ENCODE results near the gene PRUNE1. TPM values are rescaled to one million over a fixed set of nuclear protein-coding genes. Genes with fewer than 3 reads are reported as not detected.

Gene PRUNE1
- polyA plus RNA-seq, 2 of the 4 experiments (the other 2 are of a cell fraction), result 11.9 to 27.5 TPM

DNA sequence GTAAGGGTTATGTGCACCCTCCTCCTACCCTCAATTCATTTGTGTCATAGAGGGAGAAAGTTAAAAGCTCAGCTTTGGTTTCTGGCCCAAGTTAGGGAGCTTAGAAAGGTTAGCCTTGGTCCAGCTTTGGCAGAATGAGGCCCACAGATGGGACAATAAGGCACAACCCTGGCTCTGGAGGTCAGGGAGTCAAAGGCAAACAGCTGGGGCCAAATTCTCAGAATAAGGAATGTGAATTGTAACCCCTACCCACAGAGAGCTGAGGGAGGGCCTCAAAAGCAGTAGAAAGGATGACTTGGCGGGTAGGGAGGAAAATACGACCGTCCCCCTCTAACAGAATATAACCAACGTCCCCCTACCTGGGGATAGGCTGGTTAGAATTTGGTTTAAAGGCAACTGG is 42.6 kb upstream of the PRUNE1 start:
- Histone ChIP-seq H3K4me2 (no peak overlapping the region), H3K27ac (no peak overlapping the region), H3K4me3 (no peak overlapping the region), H3K4me1 (peaks cover 14% of the 10 kb centered on the region), H3K9me3 (no peaks in the 10 kb centered on the region)
- CTCF ChIA-PET, result interaction anchor here (0.8 to 4.8 kb wide), 7 partner anchors 9 to 41 kb away, joined by 3 to 44 read pairs (median 5); partner anchors contain the start of genes ANXA9, CERS2 and MINDY1
- FAIRE-seq (no peak), ATAC-seq (no peak), DNase-seq (ENCODE audit: low read depth in 1 of 2, low spot score in 1 of 2) (no peak)
- 92% methylated on average over 4 of the region's 4 CpGs for WGBS (ENCODE audit: missing lambda C conversion rate)
- TF ChIP-seq CBX8 (IDR thresholded peaks at IDR 0.05) (no peak), NR3C1 (IDR thresholded peaks at IDR 0.05) (no peak), RFX5 (IDR thresholded peaks at IDR 0.05) (no peak)
- TF ChIP-seq, protein P1, sequence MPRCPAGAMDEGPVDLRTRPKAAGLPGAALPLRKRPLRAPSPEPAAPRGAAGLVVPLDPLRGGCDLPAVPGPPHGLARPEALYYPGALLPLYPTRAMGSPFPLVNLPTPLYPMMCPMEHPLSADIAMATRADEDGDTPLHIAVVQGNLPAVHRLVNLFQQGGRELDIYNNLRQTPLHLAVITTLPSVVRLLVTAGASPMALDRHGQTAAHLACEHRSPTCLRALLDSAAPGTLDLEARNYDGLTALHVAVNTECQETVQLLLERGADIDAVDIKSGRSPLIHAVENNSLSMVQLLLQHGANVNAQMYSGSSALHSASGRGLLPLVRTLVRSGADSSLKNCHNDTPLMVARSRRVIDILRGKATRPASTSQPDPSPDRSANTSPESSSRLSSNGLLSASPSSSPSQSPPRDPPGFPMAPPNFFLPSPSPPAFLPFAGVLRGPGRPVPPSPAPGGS (IDR thresholded peaks at IDR 0.05), result no peak
- POLR2A ChIA-PET, result interaction anchor here (0.5 to 1.1 kb wide), 2 partner anchors 8 to 79 kb away, joined by 3 to 7 read pairs; no protein-coding TSS in a partner anchor

DNA sequence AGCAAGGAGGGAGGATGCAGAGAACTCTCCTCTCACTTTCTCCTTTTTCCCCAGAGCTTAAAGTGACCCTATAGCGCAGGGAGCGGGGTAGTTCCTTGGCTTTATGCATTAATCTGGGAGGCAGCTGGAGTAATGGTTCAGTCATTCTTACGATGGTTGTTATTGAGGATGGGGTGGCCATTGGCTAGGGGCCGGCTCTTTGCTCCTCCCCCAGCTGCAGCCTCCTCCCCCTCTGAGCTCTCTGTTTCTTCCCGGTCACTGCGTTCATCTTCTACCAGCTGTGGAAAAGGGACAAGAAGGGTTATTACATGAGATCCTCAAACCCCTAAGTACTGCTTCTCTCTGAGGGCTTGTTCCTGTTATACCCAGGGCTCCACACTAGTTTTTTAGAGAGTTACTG is 42.2 kb upstream of the PRUNE1 start:
- ATAC-seq, result no peak
- DNase-seq (ENCODE audit: low read depth in 1 of 2, low spot score in 1 of 2), result no peak
- no peak overlapping the region for H3K27ac ChIP-seq
- no peak overlapping the region for H3K4me3 ChIP-seq
- ChIA-PET POLR2A (interaction anchor here (1.1 kb wide), 1 partner anchor 8 kb away, joined by 3 read pairs; no protein-coding TSS in a partner anchor), CTCF (interaction anchor here (0.8 to 4.8 kb wide), 7 partner anchors 8 to 40 kb away, joined by 3 to 44 read pairs (median 5); partner anchors contain the start of genes ANXA9, CERS2 and MINDY1)
- WGBS (ENCODE audit: missing lambda C conversion rate), result 77% methylated on average over 6 of the region's 6 CpGs
- H3K9me3 ChIP-seq, result no peaks in the 10 kb centered on the region
- no peak for TF ChIP-seq FOSL2 (IDR thresholded peaks at IDR 0.05)
- TF ChIP-seq FOSL2 (CRISPR knock-in tag; IDR thresholded peaks at IDR 0.05), result no peak
- no peak for TF ChIP-seq MYC (IDR thresholded peaks at IDR 0.05; ENCODE audit: borderline replicate concordance, low read length)
- no peak for TF ChIP-seq RAD21 (conservative IDR thresholded peaks at IDR 0.05 in 1 of 2, IDR thresholded peaks at IDR 0.05 in 1 of 2)
- no peak for TF ChIP-seq EP300 (IDR thresholded peaks at IDR 0.05)
- no peak for TF ChIP-seq ZC3H11A (IDR thresholded peaks at IDR 0.05)
- TF ChIP-seq HOXB13 (CRISPR knock-in tag; IDR thresholded peaks at IDR 0.05; ENCODE audit: low read depth), result no peak
- TF ChIP-seq JUN (IDR thresholded peaks at IDR 0.05), result no peak
- TF ChIP-seq, protein P2, sequence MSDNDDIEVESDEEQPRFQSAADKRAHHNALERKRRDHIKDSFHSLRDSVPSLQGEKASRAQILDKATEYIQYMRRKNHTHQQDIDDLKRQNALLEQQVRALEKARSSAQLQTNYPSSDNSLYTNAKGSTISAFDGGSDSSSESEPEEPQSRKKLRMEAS (IDR thresholded peaks at IDR 0.05), result no peak
- TF ChIP-seq BHLHE40 (IDR thresholded peaks at IDR 0.05; ENCODE audit: low read depth, low read length), result no peak
- no peak for TF ChIP-seq HDAC2 (IDR thresholded peaks at IDR 0.05)
- no peak for TF ChIP-seq ZNF302 (CRISPR knock-in tag; IDR thresholded peaks at IDR 0.05)
- no peak for TF ChIP-seq SMC3 (IDR thresholded peaks at IDR 0.05)
- no peak for TF ChIP-seq ZFP36 (IDR thresholded peaks at IDR 0.05; ENCODE audit: borderline replicate concordance, partially characterized antibody)
- no peak for FAIRE-seq
- H3K4me1 ChIP-seq, result peaks cover 18% of the 10 kb centered on the region
- no peak overlapping the region for H3K4me2 ChIP-seq

DNA sequence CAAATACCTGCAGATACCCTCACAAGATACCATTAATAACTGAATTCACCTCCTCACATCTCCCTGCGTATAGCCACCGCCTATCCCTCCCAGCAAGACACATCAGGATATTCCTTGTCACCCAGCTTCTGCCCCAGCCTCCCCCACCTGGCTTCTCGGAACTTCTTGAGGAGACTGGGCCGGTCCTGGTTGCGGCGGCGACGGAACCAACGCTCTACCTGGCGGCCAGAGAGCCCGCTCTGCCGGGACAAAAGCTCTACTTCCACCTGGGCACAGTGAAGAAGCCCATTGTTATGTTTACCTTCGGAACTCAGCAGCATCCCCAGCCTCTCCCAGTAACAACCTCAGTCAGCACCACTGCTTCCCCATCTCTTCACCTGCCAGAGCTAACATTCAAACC is 40.3 kb upstream of the PRUNE1 start:
- ChIA-PET CTCF (interaction anchor here (1.1 to 4.8 kb wide), 3 partner anchors 9 to 38 kb away, joined by 3 to 44 read pairs (median 10); partner anchors contain the start of genes ANXA9 and MINDY1), POLR2A (no interaction called here)
- no peak overlapping the region for H3K4me3 ChIP-seq
- DNase-seq (ENCODE audit: low read depth in 1 of 2, low spot score in 1 of 2), result no peak
- ATAC-seq, result no peak
- H3K4me1 ChIP-seq, result peaks cover 37% of the 10 kb centered on the region
- H3K4me2 ChIP-seq, result no peak overlapping the region
- TF ChIP-seq FOSL2 (IDR thresholded peaks at IDR 0.05) (no peak), FOSL2 (CRISPR knock-in tag; IDR thresholded peaks at IDR 0.05) (no peak), POLR2A (IDR thresholded peaks at IDR 0.05; ENCODE audit: low read length) (no peak), PBX3 (IDR thresholded peaks at IDR 0.05) (no peak), KDM5A (IDR thresholded peaks at IDR 0.05) (no peak), TP53 (CRISPR knock-in tag; IDR thresholded peaks at IDR 0.05) (no peak), CHD2 (IDR thresholded peaks at IDR 0.05; ENCODE audit: low read length, partially characterized antibody) (no peak), CEBPB (IDR thresholded peaks at IDR 0.05) (no peak)
- TF ChIP-seq, protein P3, sequence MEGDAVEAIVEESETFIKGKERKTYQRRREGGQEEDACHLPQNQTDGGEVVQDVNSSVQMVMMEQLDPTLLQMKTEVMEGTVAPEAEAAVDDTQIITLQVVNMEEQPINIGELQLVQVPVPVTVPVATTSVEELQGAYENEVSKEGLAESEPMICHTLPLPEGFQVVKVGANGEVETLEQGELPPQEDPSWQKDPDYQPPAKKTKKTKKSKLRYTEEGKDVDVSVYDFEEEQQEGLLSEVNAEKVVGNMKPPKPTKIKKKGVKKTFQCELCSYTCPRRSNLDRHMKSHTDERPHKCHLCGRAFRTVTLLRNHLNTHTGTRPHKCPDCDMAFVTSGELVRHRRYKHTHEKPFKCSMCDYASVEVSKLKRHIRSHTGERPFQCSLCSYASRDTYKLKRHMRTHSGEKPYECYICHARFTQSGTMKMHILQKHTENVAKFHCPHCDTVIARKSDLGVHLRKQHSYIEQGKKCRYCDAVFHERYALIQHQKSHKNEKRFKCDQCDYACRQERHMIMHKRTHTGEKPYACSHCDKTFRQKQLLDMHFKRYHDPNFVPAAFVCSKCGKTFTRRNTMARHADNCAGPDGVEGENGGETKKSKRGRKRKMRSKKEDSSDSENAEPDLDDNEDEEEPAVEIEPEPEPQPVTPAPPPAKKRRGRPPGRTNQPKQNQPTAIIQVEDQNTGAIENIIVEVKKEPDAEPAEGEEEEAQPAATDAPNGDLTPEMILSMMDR (IDR thresholded peaks at IDR 0.05), result no peak
- TF ChIP-seq, protein P4, sequence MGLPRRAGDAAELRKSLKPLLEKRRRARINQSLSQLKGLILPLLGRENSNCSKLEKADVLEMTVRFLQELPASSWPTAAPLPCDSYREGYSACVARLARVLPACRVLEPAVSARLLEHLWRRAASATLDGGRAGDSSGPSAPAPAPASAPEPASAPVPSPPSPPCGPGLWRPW (IDR thresholded peaks at IDR 0.05), result no peak
- TF ChIP-seq, protein P2 (IDR thresholded peaks at IDR 0.05), result no peak
- TF ChIP-seq, protein P5, sequence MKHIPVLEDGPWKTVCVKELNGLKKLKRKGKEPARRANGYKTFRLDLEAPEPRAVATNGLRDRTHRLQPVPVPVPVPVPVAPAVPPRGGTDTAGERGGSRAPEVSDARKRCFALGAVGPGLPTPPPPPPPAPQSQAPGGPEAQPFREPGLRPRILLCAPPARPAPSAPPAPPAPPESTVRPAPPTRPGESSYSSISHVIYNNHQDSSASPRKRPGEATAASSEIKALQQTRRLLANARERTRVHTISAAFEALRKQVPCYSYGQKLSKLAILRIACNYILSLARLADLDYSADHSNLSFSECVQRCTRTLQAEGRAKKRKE (CRISPR knock-in tag; IDR thresholded peaks at IDR 0.05; ENCODE audit: low read depth), result no peak
- WGBS (ENCODE audit: missing lambda C conversion rate), result 94% methylated on average over 12 of the region's 13 CpGs
- no peak for FAIRE-seq
- no peak overlapping the region for H3K27ac ChIP-seq
- no peaks in the 10 kb centered on the region for H3K9me3 ChIP-seq
